Immature natural killer cell (primary cell): ENCODE results near the gene SUB1. TPM values are rescaled to one million over a fixed set of nuclear protein-coding genes. Genes with fewer than 3 reads are reported as not detected.

ENCODE experiments used
- DNase-seq, 3 donors: peaks; one replicate each; pipeline ENCODE4 v3.0.0; 2022; ENCODE audit warnings: mixed read lengths in 1 of 3
- H3K27ac Mint-ChIP-seq, 6 donors: one replicate each; pipeline ENCODE4 v1.8.0; 2020; ENCODE audit warnings: mixed read lengths in 6 of 6, mild to moderate bottlenecking in 5 of 6, inconsistent platforms in 4 of 6, moderate library complexity in 3 of 6
- H3K27me3 Mint-ChIP-seq, 3 donors: one replicate each; pipeline ENCODE4 v1.8.0; 2020 to 2021; ENCODE audit warnings: low read depth in 3 of 3, mild to moderate bottlenecking in 3 of 3, mixed read lengths in 3 of 3, moderate library complexity in 3 of 3, inconsistent platforms in 1 of 3
- H3K36me3 Mint-ChIP-seq, 3 donors: one replicate each; pipeline ENCODE4 v1.8.0; 2020; ENCODE audit warnings: mixed read lengths in 3 of 3, inconsistent platforms in 2 of 3, mild to moderate bottlenecking in 2 of 3
- H3K4me1 Mint-ChIP-seq, 2 donors: one replicate each; pipeline ENCODE4 v1.8.0; 2020; ENCODE audit warnings: inconsistent platforms in 2 of 2, mild to moderate bottlenecking in 2 of 2, mixed read lengths in 2 of 2, moderate library complexity in 1 of 2
- H3K4me3 Mint-ChIP-seq, 5 donors: one replicate each; pipeline ENCODE4 v1.8.0; 2020; ENCODE audit warnings: mild to moderate bottlenecking in 5 of 5, mixed read lengths in 5 of 5, inconsistent platforms in 3 of 5, moderate library complexity in 3 of 5
- H3K9me3 Mint-ChIP-seq, 6 donors: one replicate each; pipeline ENCODE4 v1.8.0; 2020; ENCODE audit warnings: mild to moderate bottlenecking in 6 of 6, mixed read lengths in 6 of 6, inconsistent platforms in 4 of 6, moderate library complexity in 3 of 6
- polyA plus RNA-seq, 3 donors: library from polyadenylated mRNA; unstranded; fragments of 300-500 nt; fragmentation: Illumina TruSeq; gene quantifications; one replicate each; pipeline ENCODE4 v1.2.3, GENCODE V29; 2021

The SUB1 gene
- polyA plus RNA-seq, 3 donors from 2014 or later, result 471 to 654 (median 487) TPM

- Mint-ChIP-seq H3K27ac (peak overlapping the region; percentile 7 to 86 (median 58)), H3K4me3 (peak overlapping the region in 3 of 5 donors; percentile 2 to 22 (median 7)), H3K9me3 (no peaks in the 10 kb centered on the region), H3K27me3 (peaks cover 0 to 2% (median 0%) of the 10 kb centered on the region in 3 donors), H3K36me3 (peaks cover 9 to 51% (median 34%) of the 10 kb centered on the region in 3 donors), H3K4me1 (peaks cover 56 to 87% of the 10 kb centered on the region in 2 donors)
- no peak for DNase-seq
These were observed 13.0 kb downstream of the SUB1 start for GRCh38 chr5:32598260-32598937.

DNA sequence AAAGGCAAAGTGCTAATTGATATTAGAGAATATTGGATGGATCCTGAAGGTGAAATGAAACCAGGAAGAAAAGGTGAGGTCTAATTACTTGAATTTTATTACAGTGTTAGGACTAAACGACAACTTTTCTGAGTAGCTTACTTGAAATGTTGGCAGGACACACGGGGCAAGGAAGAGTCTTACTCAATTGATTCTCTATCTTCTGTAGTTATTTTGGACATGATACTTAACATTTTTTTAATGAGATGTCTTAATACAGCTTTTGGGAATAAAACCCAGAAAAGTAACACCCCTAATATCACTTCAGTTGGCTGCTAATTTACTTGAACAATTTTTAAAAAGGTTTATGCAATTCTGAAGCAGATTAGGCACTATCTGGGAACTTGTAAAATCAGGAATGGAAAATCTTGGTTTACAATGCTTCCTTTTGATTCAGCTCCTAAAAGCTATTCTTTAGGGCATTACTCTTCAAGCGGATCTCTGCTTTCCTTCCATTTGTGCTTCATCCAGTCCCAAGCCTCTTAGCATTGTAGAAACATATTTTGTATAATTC is 13.7 kb downstream of the SUB1 start:
- Mint-ChIP-seq H3K36me3 (peaks cover 9 to 49% (median 31%) of the 10 kb centered on the region in 3 donors), H3K27me3 (peaks cover 0 to 2% (median under 1%) of the 10 kb centered on the region in 3 donors), H3K9me3 (no peaks in the 10 kb centered on the region), H3K4me3 (no peak overlapping the region), H3K27ac (peak overlapping the region in 4 of 6 donors; percentile 1 to 73 (median 19)), H3K4me1 (peaks cover 53 to 85% of the 10 kb centered on the region in 2 donors)
- DNase-seq, result no peak

DNA sequence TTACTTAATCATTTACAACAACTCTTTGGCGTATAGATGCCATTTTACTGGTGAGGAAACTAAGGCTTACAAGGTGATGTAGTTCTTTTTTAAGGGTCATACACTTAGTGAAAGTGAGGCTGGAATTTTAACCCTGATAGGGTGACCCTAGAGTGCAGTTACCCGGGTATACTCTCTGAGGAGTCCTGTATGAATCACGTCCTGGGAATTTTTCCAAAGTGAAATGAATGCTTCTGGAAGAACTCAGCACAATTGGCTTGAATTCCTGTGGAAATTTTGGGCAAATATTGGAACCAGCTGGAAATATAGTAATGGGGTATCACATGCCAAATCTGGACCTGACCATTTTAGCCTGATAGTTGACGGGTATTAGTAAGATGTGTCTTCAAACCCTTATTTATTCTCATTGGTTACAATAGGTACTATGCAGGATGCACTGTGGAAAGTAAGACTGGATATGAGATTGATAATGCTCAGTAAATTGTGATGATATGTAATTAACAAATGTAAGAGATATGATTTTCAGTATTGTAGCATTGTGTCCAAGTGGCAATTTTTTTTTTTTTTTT is 14.8 kb downstream of the SUB1 start:
- Mint-ChIP-seq H3K4me3 (no peak overlapping the region), H3K4me1 (peaks cover 46 to 78% of the 10 kb centered on the region in 2 donors), H3K27me3 (peaks cover 0 to 3% (median 2%) of the 10 kb centered on the region in 3 donors), H3K36me3 (peaks cover 9 to 50% (median 33%) of the 10 kb centered on the region in 3 donors), H3K9me3 (no peaks in the 10 kb centered on the region), H3K27ac (peak overlapping the region in 1 of 6 donors; percentile 1)
- DNase-seq, result no peak

DNA sequence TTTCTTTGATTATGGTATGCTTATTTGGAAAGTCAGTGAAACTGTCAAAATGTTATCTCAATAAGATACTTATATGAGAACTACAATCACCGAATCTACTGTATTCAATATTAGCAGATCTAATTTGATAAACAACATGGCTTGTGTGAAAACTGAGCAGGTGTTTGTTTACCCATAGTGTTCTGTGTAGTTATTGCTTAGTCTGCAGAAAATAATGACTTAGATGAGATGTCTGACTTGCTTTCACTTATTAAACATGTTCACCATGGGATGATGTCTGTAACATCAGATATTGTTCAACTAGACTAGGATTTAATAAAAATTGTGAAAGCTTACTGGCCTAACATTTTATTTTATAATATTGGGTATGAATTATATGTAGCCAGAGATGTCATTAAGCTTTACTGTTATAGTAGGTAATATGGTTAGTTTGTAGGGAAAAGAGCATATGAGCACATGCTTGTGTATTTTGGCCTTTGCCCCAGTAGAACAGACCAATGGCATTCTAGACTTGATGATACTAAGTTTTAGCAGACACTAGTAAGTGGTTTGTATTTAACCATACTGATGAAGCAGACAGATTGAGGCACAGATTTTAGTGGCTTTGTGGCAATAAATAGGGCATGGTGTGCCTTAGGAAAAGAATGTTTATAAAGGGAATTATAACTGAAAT is 16.4 kb downstream of the SUB1 start:
- Mint-ChIP-seq H3K4me1 (peaks cover 30 to 62% of the 10 kb centered on the region in 2 donors), H3K27ac (peak overlapping the region in 5 of 6 donors; percentile 3 to 74 (median 47)), H3K9me3 (no peaks in the 10 kb centered on the region), H3K4me3 (no peak overlapping the region), H3K27me3 (peaks cover 0 to 3% (median 0%) of the 10 kb centered on the region in 3 donors), H3K36me3 (peaks cover 9 to 39% (median 23%) of the 10 kb centered on the region in 3 donors)
- DNase-seq, result no peak

DNA sequence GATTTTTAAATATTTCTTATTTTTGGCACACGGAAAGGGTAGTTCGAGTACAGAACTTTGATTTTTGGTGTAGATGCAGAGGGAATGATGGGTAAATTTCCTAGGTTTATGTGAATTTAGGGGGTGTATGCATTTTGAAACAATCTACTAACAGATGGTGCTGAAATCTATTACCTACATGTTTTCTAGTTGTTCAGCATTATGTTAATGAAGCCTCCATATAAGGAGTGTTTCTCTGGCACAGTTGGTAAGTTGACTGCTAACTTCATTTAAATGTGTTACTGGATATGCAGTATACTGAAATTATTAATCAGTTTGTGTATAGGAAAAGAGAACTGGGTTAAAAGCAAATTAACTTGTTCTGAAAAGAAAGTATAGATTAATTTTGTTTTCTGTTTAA is 17.5 kb downstream of the SUB1 start:
- Mint-ChIP-seq H3K4me3 (no peak overlapping the region), H3K4me1 (peaks cover 22 to 53% of the 10 kb centered on the region in 2 donors), H3K27me3 (peaks cover 0 to 3% (median 0%) of the 10 kb centered on the region in 3 donors), H3K9me3 (no peaks in the 10 kb centered on the region), H3K36me3 (peaks cover 9 to 39% (median 20%) of the 10 kb centered on the region in 3 donors), H3K27ac (peak overlapping the region in 2 of 6 donors; percentile 4 to 37)
- no peak for DNase-seq

GRCh38 chr5:32604800-32605765 is 19.7 kb downstream of the SUB1 start:
- Mint-ChIP-seq H3K4me1 (peaks cover 7 to 33% of the 10 kb centered on the region in 2 donors), H3K36me3 (peaks cover 5 to 36% (median 21%) of the 10 kb centered on the region in 3 donors), H3K4me3 (no peak overlapping the region), H3K9me3 (no peaks in the 10 kb centered on the region), H3K27me3 (peaks cover 0 to 3% (median 2%) of the 10 kb centered on the region in 3 donors), H3K27ac (peak overlapping the region in 5 of 6 donors; percentile 2 to 78 (median 51))
- no peak for DNase-seq

- H3K27ac Mint-ChIP-seq, result peak overlapping the region in 5 of 6 donors; percentile 2 to 56 (median 18)
- DNase-seq, result no peak
- no peaks in the 10 kb centered on the region for H3K9me3 Mint-ChIP-seq
- peaks cover 5 to 33% (median 21%) of the 10 kb centered on the region in 3 donors for H3K36me3 Mint-ChIP-seq
- H3K27me3 Mint-ChIP-seq, result peaks cover 0 to 3% (median 2%) of the 10 kb centered on the region in 3 donors
- peaks cover 5 to 33% of the 10 kb centered on the region in 2 donors for H3K4me1 Mint-ChIP-seq
- no peak overlapping the region for H3K4me3 Mint-ChIP-seq
These were observed 20.4 kb downstream of the SUB1 start for GRCh38 chr5:32605766-32606152.

DNA sequence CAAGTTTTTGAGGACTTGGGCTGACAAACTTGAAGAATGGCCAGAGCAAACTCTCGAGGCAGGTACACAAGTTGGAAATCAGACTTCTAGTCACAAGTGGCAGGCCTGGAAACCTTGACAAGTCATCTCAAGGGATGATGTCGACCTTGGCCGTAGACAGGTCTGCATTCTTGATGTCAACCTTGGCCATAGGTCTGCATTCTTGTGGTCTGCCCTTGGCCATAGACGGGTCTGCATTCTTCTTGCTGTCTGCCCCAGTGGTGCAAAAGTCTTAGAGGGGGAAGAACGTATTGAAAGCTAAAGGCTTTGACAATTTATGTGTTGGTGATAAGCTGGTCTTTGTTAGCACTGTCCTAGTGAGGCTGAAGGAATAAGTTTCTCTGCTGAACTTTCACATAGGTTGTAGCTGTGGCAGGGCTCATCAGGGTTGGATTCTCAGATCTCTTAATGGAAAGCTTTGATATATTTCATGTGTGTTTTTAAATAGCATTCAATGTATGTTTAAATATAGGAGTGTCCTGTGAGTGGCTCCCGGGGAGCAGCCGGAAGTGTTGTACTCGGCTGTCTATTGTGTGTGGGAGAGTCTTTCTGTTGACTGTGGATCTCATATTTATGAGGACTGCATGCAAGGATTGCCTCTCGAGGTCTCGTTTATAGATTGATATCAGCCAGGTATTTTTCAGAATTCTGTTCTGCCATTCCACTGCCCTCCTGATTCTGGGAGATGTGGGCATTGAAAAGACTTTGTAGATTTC is 27.0 kb downstream of the SUB1 start:
- Mint-ChIP-seq H3K9me3 (no peaks in the 10 kb centered on the region), H3K4me3 (no peak overlapping the region), H3K36me3 (peaks cover 0 to 10% (median 4%) of the 10 kb centered on the region in 3 donors), H3K4me1 (peaks cover 4 to 15% of the 10 kb centered on the region in 2 donors), H3K27me3 (peaks cover 0 to 2% (median 2%) of the 10 kb centered on the region in 3 donors), H3K27ac (peak overlapping the region in 1 of 6 donors; percentile 39)
- no peak for DNase-seq

DNA sequence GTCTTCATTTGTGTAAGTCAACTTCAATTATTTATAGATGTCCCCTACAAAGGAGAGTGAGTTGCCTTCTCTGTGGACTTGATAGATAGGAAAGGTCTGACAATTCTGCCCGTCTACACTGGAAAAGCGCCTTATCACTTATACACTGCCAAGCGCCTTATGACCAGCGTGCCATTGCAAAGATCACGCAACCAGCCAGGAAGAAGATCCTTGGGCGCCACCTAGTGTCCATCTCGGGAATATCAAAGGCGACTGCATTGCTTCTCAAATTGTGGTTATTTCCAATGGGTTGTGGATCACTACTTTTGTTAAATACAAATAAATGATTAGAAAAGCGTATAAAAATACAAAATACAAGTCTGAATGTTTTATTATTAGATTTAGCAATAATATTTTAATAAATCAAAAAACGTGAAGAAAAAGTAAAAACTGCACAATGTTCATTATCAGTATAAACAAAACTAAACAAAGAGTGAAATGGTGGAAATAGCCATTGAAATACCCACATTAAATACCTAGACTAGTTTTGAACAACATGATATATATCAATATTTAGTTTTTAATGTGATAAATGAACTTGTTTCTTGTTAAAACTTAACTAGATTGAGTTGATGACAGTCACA is 27.8 kb downstream of the SUB1 start:
- H3K36me3 Mint-ChIP-seq, result peaks cover 0 to 5% (median 4%) of the 10 kb centered on the region in 3 donors
- H3K4me1 Mint-ChIP-seq, result peaks cover 4 to 15% of the 10 kb centered on the region in 2 donors
- peak overlapping the region in 1 of 6 donors; percentile 46 for H3K27ac Mint-ChIP-seq
- H3K27me3 Mint-ChIP-seq, result peaks cover 0 to 2% (median 2%) of the 10 kb centered on the region in 3 donors
- H3K9me3 Mint-ChIP-seq, result no peaks in the 10 kb centered on the region
- no peak overlapping the region for H3K4me3 Mint-ChIP-seq
- peak; percentile 66 to 71 (median 69) for DNase-seq

DNA sequence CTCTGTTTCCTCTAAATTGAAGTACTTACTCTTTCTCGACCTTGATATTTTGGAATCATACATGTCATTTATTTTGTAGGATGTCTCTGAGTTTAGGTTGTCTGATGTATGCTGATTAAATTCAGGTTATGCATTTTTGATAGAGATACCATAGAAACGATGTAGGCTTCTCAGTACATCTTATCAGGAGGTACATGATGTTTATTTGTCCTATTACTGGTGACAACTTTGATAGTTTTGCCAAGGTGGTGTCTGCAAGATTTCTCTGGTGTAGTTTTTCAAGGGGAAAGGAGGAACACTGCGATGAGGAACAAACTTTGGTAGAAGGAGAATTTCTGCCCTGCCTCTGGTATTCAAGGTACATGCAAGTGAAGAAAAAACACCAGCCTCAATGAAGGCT is 29.9 kb downstream of the SUB1 start:
- Mint-ChIP-seq H3K4me1 (peaks cover 4 to 15% of the 10 kb centered on the region in 2 donors), H3K27me3 (peaks cover 0 to 2% (median 0%) of the 10 kb centered on the region in 3 donors), H3K36me3 (no peaks in the 10 kb centered on the region), H3K9me3 (no peaks in the 10 kb centered on the region), H3K4me3 (no peak overlapping the region), H3K27ac (no peak overlapping the region)
- no peak for DNase-seq

DNA sequence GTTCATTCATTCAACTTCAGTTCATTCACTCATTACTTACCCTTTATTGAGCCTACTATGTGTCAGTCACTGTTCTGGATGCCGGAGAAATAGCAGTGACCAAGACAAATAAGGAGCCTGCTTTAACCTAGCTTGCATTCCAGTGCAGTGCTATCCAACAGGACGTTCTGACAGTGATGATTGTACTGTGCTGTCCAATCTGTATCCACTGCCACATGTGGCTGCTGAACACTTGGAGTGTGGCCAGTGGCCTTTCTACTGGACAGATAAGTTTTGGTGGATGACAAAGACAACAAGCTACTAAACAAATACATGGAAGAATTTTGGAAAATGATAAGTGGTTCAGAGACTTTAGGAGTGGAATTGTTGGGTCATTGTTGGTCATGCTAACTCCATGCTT is 33.6 kb downstream of the SUB1 start:
- no peaks in the 10 kb centered on the region for H3K9me3 Mint-ChIP-seq
- H3K36me3 Mint-ChIP-seq, result peaks cover 0 to 7% (median 0%) of the 10 kb centered on the region in 3 donors
- H3K27me3 Mint-ChIP-seq, result peaks cover 0 to 3% (median 0%) of the 10 kb centered on the region in 3 donors
- no peaks in the 10 kb centered on the region for H3K4me1 Mint-ChIP-seq
- H3K4me3 Mint-ChIP-seq, result no peak overlapping the region
- H3K27ac Mint-ChIP-seq, result no peak overlapping the region
- no peak for DNase-seq

- Mint-ChIP-seq H3K36me3 (peaks cover 0 to 7% (median 0%) of the 10 kb centered on the region in 3 donors), H3K27ac (no peak overlapping the region)
These were observed 35.9 kb downstream of the SUB1 start for GRCh38 chr5:32621256-32621655.

More at GRCh38 chr5:32621256-32621655, 35.9 kb downstream of the SUB1 start:
- Mint-ChIP-seq H3K4me3 (no peak overlapping the region), H3K27me3 (peaks cover 0 to 3% (median 0%) of the 10 kb centered on the region in 3 donors), H3K4me1 (no peaks in the 10 kb centered on the region), H3K9me3 (no peaks in the 10 kb centered on the region)
- DNase-seq, result no peak
